Ishikawa (cell line): ENCODE measurements around the gene TACSTD2.

ENCODE experiments used
- CEBPB ChIP-seq: IDR thresholded peaks from 2 replicates; pipeline ENCODE4 v1.6.1; 2012
- CREB1 ChIP-seq: IDR thresholded peaks from 2 replicates; pipeline ENCODE4 v1.6.1; 2012; ENCODE audit warnings: low read depth
- EGR1 ChIP-seq: IDR thresholded peaks from 2 replicates; pipeline ENCODE4 v1.6.1; 2012
- EP300 ChIP-seq: IDR thresholded peaks from 2 replicates; pipeline ENCODE4 v1.6.1; 2012; ENCODE audit warnings: borderline replicate concordance
- FOXM1 ChIP-seq: IDR thresholded peaks from 2 replicates; pipeline ENCODE4 v1.6.1; 2012; ENCODE audit warnings: low read depth, borderline replicate concordance
- NFIC ChIP-seq: IDR thresholded peaks from 2 replicates; pipeline ENCODE4 v1.6.1; 2012
- RAD21 ChIP-seq: IDR thresholded peaks from 2 replicates; pipeline ENCODE4 v1.6.1; 2012; ENCODE audit warnings: low read depth
- TAF1 ChIP-seq: IDR thresholded peaks from 2 replicates; pipeline ENCODE4 v1.6.1; 2012; ENCODE audit warnings: low read depth, mild to moderate bottlenecking
- TCF12 ChIP-seq: IDR thresholded peaks from 2 replicates; pipeline ENCODE4 v1.6.1; 2012; ENCODE audit warnings: low read depth
- TEAD4 ChIP-seq: IDR thresholded peaks from 2 replicates; pipeline ENCODE4 v1.6.1; 2012
- YY1 ChIP-seq: IDR thresholded peaks from 2 replicates; pipeline ENCODE4 v1.6.1; 2012; ENCODE audit warnings: low read depth
- ZBTB7A ChIP-seq: IDR thresholded peaks from 2 replicates; pipeline ENCODE4 v1.6.1; 2012; ENCODE audit warnings: low read depth
- TF ChIP-seq, protein P1 (sequence below): IDR thresholded peaks from 2 replicates; pipeline ENCODE4 v1.6.1; 2012
- TF ChIP-seq, protein P2 (sequence below): IDR thresholded peaks from 2 replicates; pipeline ENCODE4 v1.6.1; 2012
- TF ChIP-seq, protein P3 (sequence below): IDR thresholded peaks from 2 replicates; pipeline ENCODE4 v1.6.1; 2012; ENCODE audit warnings: low read depth, mild to moderate bottlenecking

The TACSTD2 gene

DNA sequence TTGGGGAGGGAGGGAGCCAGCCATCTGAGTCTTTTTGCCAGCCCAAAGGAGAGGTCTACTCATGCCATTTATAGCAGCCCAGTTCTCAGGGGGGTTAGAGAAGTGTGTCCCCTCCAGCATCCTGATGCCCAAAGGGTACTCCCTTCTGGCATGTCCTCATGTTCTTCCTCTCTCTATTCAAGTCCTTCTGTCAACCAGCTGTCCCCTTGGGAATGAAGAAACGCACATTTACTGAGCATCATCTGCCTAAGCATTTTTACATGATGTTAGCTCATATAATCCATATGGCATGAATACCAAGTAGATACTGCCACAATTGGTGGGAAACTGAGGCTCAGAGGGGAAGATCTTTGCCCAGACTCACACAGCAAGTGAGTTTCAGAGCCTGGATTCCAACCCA is 14.8 kb upstream of the TACSTD2 start:
- TF ChIP-seq YY1: no peak
- TF ChIP-seq TEAD4: no peak
- no peak for TF ChIP-seq CEBPB
- no peak for TF ChIP-seq EP300
- TF ChIP-seq, protein P1, sequence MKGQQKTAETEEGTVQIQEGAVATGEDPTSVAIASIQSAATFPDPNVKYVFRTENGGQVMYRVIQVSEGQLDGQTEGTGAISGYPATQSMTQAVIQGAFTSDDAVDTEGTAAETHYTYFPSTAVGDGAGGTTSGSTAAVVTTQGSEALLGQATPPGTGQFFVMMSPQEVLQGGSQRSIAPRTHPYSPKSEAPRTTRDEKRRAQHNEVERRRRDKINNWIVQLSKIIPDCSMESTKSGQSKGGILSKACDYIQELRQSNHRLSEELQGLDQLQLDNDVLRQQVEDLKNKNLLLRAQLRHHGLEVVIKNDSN: no peak
- TF ChIP-seq, protein P2, sequence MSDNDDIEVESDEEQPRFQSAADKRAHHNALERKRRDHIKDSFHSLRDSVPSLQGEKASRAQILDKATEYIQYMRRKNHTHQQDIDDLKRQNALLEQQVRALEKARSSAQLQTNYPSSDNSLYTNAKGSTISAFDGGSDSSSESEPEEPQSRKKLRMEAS: no peak
- no peak for TF ChIP-seq TCF12
- no peak for TF ChIP-seq ZBTB7A
- TF ChIP-seq FOXM1: no peak
- TF ChIP-seq, protein P3, sequence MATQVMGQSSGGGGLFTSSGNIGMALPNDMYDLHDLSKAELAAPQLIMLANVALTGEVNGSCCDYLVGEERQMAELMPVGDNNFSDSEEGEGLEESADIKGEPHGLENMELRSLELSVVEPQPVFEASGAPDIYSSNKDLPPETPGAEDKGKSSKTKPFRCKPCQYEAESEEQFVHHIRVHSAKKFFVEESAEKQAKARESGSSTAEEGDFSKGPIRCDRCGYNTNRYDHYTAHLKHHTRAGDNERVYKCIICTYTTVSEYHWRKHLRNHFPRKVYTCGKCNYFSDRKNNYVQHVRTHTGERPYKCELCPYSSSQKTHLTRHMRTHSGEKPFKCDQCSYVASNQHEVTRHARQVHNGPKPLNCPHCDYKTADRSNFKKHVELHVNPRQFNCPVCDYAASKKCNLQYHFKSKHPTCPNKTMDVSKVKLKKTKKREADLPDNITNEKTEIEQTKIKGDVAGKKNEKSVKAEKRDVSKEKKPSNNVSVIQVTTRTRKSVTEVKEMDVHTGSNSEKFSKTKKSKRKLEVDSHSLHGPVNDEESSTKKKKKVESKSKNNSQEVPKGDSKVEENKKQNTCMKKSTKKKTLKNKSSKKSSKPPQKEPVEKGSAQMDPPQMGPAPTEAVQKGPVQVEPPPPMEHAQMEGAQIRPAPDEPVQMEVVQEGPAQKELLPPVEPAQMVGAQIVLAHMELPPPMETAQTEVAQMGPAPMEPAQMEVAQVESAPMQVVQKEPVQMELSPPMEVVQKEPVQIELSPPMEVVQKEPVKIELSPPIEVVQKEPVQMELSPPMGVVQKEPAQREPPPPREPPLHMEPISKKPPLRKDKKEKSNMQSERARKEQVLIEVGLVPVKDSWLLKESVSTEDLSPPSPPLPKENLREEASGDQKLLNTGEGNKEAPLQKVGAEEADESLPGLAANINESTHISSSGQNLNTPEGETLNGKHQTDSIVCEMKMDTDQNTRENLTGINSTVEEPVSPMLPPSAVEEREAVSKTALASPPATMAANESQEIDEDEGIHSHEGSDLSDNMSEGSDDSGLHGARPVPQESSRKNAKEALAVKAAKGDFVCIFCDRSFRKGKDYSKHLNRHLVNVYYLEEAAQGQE: no peak
- TF ChIP-seq CREB1: no peak
- no peak for TF ChIP-seq EGR1
- no peak for TF ChIP-seq NFIC
- no peak for TF ChIP-seq RAD21
- no peak for TF ChIP-seq TAF1

DNA sequence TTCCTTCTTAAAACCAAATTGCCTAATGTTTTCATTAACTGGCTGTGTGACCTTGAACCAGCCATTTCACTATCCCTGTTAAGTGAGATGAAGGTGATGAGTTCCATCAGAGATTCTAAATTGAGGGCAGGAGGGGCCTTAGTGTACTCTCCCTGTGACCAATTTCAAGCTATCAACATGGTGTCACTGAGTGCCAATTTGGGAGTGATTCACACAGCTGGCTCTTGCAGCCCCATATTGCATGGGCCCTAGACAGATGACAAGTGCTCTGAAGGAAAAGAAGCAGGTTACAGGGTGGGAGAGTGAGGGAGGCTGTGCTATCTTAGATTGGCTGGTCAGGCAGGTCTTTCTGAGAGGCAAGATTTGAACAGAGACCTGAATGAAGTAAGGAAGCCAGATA is 13.0 kb upstream of the TACSTD2 start:
- no peak for TF ChIP-seq TEAD4
- TF ChIP-seq NFIC: no peak
- no peak for TF ChIP-seq RAD21
- TF ChIP-seq EP300: no peak
- TF ChIP-seq YY1: no peak
- TF ChIP-seq, protein P3: no peak
- TF ChIP-seq EGR1: no peak
- no peak for TF ChIP-seq CEBPB
- TF ChIP-seq ZBTB7A: no peak
- TF ChIP-seq CREB1: no peak
- TF ChIP-seq FOXM1: no peak

DNA sequence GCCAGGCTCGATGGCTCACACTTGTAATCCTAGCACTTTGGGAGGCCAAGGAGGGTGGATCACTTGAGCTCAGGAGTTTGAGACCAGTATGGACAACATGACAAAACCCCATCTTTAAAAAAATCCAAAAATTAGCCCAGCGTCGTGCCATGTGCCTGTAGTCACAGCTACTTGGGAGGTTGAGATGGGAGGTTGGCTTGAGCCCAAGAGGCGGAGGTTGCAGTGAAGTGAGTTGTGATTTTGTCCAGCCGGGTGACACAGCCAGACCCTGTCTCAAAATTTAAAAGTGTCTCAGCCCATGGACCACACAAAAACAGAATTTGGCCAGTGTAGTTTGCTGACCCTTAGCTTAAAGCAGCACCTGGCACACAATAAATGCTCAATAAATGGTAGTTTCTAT is 11.3 kb upstream of the TACSTD2 start:
- TF ChIP-seq, protein P2: no peak
- TF ChIP-seq EGR1: no peak
- TF ChIP-seq, protein P3: no peak
- no peak for TF ChIP-seq FOXM1
- no peak for TF ChIP-seq TAF1
- no peak for TF ChIP-seq TEAD4
- no peak for TF ChIP-seq CEBPB
- no peak for TF ChIP-seq CREB1
- TF ChIP-seq YY1: no peak
- TF ChIP-seq ZBTB7A: no peak
- no peak for TF ChIP-seq RAD21
- TF ChIP-seq EP300: no peak
- TF ChIP-seq, protein P1: no peak
- no peak for TF ChIP-seq NFIC
- no peak for TF ChIP-seq TCF12

DNA sequence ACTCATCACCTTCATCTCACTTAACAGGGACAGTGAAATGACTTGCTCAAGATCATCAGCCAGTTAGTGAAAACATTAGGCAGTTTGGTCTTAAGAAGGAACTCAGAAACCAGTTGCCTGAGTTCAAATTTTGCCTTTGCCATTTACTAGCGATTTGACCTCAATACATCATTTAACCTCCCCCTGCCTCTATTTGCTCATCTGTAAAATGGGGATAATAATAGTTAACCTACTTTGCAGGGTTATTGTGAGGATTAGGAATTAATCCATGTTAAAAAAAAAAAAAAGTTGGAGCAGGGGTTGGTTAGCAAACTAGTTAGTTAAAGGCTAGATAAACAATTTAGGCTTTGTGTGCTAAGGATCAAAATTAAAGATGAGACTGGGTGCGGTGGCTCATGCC is 10.6 kb upstream of the TACSTD2 start:
- TF ChIP-seq, protein P1: no peak
- TF ChIP-seq TEAD4 (no peak), NFIC (no peak), TCF12 (no peak), YY1 (no peak), ZBTB7A (no peak), CEBPB (no peak), CREB1 (no peak), EGR1 (no peak), FOXM1 (no peak), EP300 (no peak), TAF1 (no peak)
- TF ChIP-seq, protein P3: no peak
- TF ChIP-seq, protein P2: no peak
